Measurements from ENCODE around the gene OR52A1. TPM values are rescaled to one million over a fixed set of nuclear protein-coding genes. Genes with fewer than 3 reads are reported as not detected.
"Not testable (repeated sequence)": the region's sequence is repeated elsewhere in the genome, so short reads cannot be mapped to it uniquely, and the experiment has no call there.

OR52A1 gene
- total RNA-seq, 2 experiments from 2014 or later: not detected

DNA sequence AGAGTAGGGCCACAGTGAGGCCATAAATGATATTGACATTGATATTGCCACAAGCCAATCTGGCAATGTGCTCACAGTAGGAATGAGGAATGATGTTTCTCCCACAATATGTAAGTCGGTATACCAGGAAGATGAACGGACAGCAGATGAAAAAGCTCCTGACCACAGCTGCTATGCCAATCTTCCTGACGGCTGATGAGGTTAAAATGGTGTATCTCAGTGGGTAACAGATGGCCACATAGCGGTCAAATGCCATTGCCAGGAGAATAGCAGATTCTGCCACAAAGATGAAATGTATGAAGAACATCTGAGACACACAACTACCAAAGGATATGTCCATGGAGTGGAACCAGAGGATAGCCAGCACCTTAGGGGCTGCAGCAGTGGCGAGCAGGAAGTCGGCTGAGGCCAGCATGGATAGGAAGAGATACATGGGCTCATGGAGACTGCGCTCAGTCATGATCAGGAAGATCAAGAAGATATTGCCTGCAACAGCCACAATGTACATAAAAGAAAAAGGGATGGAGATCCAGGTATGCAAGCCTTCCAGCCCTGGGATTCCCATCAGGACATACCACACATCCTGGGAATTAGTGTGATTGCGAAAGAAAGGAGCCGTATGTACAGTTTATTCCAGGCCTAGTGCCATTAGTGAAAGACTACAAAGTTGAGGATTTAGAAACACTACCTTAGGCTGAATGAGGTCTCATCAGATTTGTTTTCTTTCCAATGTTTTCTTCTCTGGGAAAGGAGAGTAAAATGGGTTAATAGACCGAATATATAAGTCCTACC, 23.7 kb upstream of the OR52A1 start:
- no peak for DNase-seq (ENCODE audit: low spot score)
- Histone ChIP-seq H3K36me3 (ENCODE audit: insufficient read depth, low read length) (no peaks in the 10 kb centered on the region), H3K79me2 (ENCODE audit: insufficient read depth, low read depth, low read length) (no peaks in the 10 kb centered on the region), H3K27ac (ENCODE audit: low read depth, low read length, poor library complexity, severe bottlenecking) (no peak overlapping the region), H4K20me1 (ENCODE audit: insufficient read depth, low read length) (no peaks in the 10 kb centered on the region), H3K4me3 (ENCODE audit: low read depth, low read length, poor library complexity, severe bottlenecking) (no peak overlapping the region), H2AFZ (ENCODE audit: low read length) (no peak overlapping the region), H3K9me3 (ENCODE audit: low read length) (no peaks in the 10 kb centered on the region), H3K4me1 (ENCODE audit: insufficient read depth, low read length, poor library complexity, severe bottlenecking) (no peaks in the 10 kb centered on the region), H3K4me2 (ENCODE audit: low read length) (no peak overlapping the region), H3K9me2 (ENCODE audit: insufficient read depth, low read length) (no peaks in the 10 kb centered on the region)
- CTCF ChIA-PET (ENCODE audit: unreplicated experiment): no interaction called here
- no peak for TF ChIP-seq EZH2phosphoT487 (IDR thresholded peaks at IDR 0.05; ENCODE audit: borderline replicate concordance, low read depth, low read length)
- TF ChIP-seq, protein P1, sequence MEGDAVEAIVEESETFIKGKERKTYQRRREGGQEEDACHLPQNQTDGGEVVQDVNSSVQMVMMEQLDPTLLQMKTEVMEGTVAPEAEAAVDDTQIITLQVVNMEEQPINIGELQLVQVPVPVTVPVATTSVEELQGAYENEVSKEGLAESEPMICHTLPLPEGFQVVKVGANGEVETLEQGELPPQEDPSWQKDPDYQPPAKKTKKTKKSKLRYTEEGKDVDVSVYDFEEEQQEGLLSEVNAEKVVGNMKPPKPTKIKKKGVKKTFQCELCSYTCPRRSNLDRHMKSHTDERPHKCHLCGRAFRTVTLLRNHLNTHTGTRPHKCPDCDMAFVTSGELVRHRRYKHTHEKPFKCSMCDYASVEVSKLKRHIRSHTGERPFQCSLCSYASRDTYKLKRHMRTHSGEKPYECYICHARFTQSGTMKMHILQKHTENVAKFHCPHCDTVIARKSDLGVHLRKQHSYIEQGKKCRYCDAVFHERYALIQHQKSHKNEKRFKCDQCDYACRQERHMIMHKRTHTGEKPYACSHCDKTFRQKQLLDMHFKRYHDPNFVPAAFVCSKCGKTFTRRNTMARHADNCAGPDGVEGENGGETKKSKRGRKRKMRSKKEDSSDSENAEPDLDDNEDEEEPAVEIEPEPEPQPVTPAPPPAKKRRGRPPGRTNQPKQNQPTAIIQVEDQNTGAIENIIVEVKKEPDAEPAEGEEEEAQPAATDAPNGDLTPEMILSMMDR (conservative IDR thresholded peaks at IDR 0.05; ENCODE audit: low read length): no peak
- POLR2A ChIA-PET: no interaction called here
- BruUV-seq (replicated peaks): no TSS peak
- intact Hi-C loops (cut with micrococcal nuclease; ENCODE audit: unreplicated experiment): no loop called here

DNA sequence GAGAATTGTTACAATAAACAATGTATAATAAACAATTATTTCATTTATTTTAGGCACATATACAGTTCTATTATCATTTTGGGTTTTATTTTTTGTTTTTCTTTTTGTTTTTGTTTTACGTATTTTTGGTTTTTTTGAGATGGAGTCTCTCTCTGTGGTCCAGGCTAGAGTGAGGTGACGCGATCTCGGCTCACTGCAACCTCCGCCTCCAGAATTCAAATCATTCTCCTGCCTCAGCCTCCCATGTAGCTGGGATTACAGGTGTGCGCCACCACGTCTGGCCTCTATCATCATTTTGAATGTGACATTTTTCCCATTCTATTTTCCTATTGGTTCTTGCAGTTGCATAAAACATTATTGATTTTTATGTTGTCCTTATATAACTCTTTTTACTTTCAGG, 20.4 kb upstream of the OR52A1 start:
- Histone ChIP-seq H3K36me3 (ENCODE audit: insufficient read depth, low read length) (no peaks in the 10 kb centered on the region), H3K9me3 (ENCODE audit: low read length) (no peaks in the 10 kb centered on the region), H3K9me2 (ENCODE audit: insufficient read depth, low read length) (no peaks in the 10 kb centered on the region), H2AFZ (ENCODE audit: low read length) (no peak overlapping the region), H4K20me1 (ENCODE audit: insufficient read depth, low read length) (no peaks in the 10 kb centered on the region), H3K4me2 (ENCODE audit: low read length) (no peak overlapping the region), H3K27ac (ENCODE audit: low read depth, low read length, poor library complexity, severe bottlenecking) (no peak overlapping the region), H3K79me2 (ENCODE audit: insufficient read depth, low read depth, low read length) (no peaks in the 10 kb centered on the region), H3K4me3 (ENCODE audit: low read depth, low read length, poor library complexity, severe bottlenecking) (no peak overlapping the region), H3K4me1 (ENCODE audit: insufficient read depth, low read length, poor library complexity, severe bottlenecking) (no peaks in the 10 kb centered on the region)
- BruUV-seq (replicated peaks): no TSS peak
- TF ChIP-seq, protein P1 (conservative IDR thresholded peaks at IDR 0.05; ENCODE audit: low read length): no peak
- TF ChIP-seq EZH2phosphoT487 (IDR thresholded peaks at IDR 0.05; ENCODE audit: borderline replicate concordance, low read depth, low read length): no peak
- CTCF ChIA-PET (ENCODE audit: unreplicated experiment): no interaction called here
- DNase-seq (ENCODE audit: low spot score): no peak
- intact Hi-C loops (cut with micrococcal nuclease; ENCODE audit: unreplicated experiment): no loop called here
- POLR2A ChIA-PET: no interaction called here

DNA sequence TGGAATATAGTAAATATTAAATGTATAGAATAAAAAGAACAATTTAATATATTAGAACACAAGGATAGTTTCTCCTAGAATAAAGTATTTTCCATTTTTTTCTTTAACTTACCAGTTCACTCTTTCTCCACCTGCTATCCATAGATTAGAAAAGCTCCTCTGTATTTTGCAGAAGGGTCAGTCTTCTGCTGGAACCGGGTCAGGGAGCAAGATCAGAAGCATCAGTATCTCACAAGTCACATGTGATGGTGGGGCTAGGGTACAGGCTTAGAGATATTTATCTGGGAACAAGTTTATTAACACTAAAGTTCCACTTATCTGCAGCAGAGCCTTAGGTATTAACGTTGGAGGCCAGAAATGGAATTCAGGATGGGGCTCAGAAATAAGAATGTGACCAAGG, 17.3 kb upstream of the OR52A1 start:
- Histone ChIP-seq H3K9me2 (ENCODE audit: insufficient read depth, low read length) (no peaks in the 10 kb centered on the region), H3K4me2 (ENCODE audit: low read length) (no peak overlapping the region), H4K20me1 (ENCODE audit: insufficient read depth, low read length) (no peaks in the 10 kb centered on the region), H3K9me3 (ENCODE audit: low read length) (no peaks in the 10 kb centered on the region), H3K27ac (ENCODE audit: low read depth, low read length, poor library complexity, severe bottlenecking) (no peak overlapping the region), H3K79me2 (ENCODE audit: insufficient read depth, low read depth, low read length) (no peaks in the 10 kb centered on the region), H3K36me3 (ENCODE audit: insufficient read depth, low read length) (no peaks in the 10 kb centered on the region), H3K4me3 (ENCODE audit: low read depth, low read length, poor library complexity, severe bottlenecking) (no peak overlapping the region), H3K4me1 (ENCODE audit: insufficient read depth, low read length, poor library complexity, severe bottlenecking) (no peaks in the 10 kb centered on the region), H2AFZ (ENCODE audit: low read length) (no peak overlapping the region)
- BruUV-seq (replicated peaks): no TSS peak
- intact Hi-C loops (cut with micrococcal nuclease; ENCODE audit: unreplicated experiment): no loop called here
- CTCF ChIA-PET (ENCODE audit: unreplicated experiment): no interaction called here
- DNase-seq (ENCODE audit: low spot score): no peak
- POLR2A ChIA-PET: no interaction called here
- TF ChIP-seq, protein P1 (conservative IDR thresholded peaks at IDR 0.05; ENCODE audit: low read length): no peak
- TF ChIP-seq EZH2phosphoT487 (IDR thresholded peaks at IDR 0.05; ENCODE audit: borderline replicate concordance, low read depth, low read length): no peak

- H3K4me2 ChIP-seq (ENCODE audit: low read length); H3K4me1 ChIP-seq (ENCODE audit: insufficient read depth, low read length, poor library complexity, severe bottlenecking); intact Hi-C loops (cut with micrococcal nuclease; ENCODE audit: unreplicated experiment); H3K9me2 ChIP-seq (ENCODE audit: insufficient read depth, low read length); DNase-seq (ENCODE audit: low spot score); BruUV-seq (replicated peaks); H3K36me3 ChIP-seq (ENCODE audit: insufficient read depth, low read length); H3K27ac ChIP-seq (ENCODE audit: low read depth, low read length, poor library complexity, severe bottlenecking); H3K4me3 ChIP-seq (ENCODE audit: low read depth, low read length, poor library complexity, severe bottlenecking); H2AFZ ChIP-seq (ENCODE audit: low read length); H4K20me1 ChIP-seq (ENCODE audit: insufficient read depth, low read length); H3K79me2 ChIP-seq (ENCODE audit: insufficient read depth, low read depth, low read length); CTCF ChIA-PET (ENCODE audit: unreplicated experiment); POLR2A ChIA-PET; H3K9me3 ChIP-seq (ENCODE audit: low read length): not testable (repeated sequence)
Measured at GRCh38 chr11:5165898-5166297, 11.3 kb upstream of the OR52A1 start.

All from OCI-LY7 (cell line).